Activated CD4-positive, alpha-beta T cell treated with anti-CD3 and anti-CD28 coated beads for 4 hours (primary cell): Measurements from ENCODE around the gene RBP3.

Source experiments
- DNase-seq, 2 donors: peaks; one replicate each; pipeline ENCODE4 v3.0.0-alpha.2; 2020

The RBP3 gene

DNA sequence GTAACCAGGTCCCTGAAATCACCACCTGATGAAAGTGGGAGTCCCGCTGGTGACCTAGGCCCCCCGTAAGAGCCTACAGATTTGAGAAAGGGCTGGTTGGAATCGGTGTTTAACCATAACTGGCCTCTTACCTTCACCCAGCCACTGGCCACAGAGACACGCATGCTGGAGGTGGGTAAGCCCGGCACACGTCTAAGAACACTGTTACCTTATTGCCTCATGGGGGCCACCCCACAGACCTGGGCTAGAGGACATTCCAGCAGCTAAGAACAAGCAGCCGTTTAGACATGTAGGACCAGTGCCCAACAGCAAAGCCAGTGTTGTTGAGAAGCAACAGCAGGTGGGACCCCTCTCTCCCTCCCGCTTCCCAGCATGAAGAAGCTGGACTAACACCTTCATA is 28.4 kb upstream of the RBP3 start:
- no peak for DNase-seq

DNA sequence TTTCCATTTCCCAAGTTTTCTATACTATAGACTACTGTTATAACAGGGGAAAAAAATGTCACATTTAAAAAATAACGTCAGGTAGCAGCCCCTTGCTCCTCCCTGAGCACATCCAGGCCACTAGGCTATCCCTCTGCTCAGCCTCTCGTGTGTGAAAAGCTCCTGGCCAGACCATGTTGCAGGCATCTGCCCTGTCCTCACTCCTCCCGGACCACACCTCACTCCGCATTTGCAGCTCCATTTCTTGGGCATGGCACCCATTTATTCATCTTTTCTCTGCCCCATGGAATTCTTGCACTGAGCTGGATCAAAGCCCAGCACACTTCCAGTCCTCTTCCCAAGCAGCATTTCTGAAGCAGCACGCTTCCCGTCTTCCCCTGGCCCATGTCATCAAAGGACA is 27.4 kb upstream of the RBP3 start:
- DNase-seq: no peak

DNA sequence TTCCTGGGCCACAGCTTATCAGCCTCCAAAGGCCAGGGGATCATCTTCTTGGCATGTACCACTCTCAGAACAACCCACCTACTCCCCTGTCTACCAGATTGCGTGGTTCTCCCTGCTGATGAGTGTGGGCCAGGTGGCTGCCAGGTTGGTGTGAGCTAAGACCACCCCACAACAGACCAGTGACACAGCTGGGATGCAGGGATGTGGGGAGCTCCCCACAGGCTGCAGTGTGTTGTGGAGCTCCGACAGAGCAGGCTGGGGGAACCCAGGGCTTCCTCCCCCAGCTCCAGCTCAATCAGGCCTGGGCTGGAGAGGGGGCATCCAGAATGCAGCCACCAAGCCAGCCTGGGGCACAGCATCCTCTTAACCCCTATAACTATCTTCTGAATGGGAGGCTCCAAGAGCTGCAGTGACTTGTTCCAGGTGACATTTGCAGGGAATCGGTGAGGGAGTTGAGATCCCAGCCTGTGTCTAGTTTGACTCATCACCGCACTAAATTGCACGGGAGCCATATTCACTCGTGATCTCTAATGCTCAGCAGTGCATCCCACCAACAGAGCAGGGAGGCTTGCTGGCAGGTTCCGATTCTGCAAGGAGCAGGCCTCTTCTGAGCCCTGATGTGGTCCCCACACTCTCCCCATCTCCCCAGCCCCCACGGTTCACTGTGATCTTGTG is 26.5 kb upstream of the RBP3 start:
- DNase-seq: no peak

DNA sequence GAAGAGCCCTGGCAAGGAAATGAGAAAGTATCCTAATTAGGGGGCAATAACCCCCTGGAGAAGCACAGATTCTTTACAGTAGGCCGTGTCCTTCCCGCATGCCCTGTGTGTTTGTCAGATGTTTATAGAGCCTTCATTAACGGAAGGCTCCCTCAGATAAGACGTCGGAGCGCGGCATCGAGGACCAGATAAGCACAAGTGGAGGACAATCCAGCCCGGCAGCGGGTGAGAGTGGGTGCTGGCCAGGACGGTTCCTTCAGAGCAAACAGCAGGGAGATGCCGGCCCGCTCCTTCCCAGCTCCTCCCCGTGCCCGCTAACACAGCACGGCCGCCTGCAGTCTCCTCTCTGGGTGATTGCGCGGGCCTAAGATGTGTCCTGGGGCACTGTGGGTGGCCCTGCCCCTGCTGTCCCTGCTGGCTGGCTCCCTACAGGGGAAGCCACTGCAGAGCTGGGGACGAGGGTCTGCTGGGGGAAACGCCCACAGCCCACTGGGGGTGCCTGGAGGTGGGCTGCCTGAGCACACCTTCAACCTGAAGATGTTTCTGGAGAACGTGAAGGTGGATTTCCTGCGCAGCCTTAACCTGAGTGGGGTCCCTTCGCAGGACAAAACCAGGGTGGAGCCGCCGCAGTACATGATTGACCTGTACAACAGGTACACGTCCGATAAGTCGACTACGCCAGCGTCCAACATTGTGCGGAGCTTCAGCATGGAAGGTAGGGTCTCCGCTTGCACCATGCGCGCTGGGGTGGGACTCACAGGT is 25.7 kb upstream of the RBP3 start, which contains the start of gene GDF2:
Gene GDF2 (plus strand): TSS at position 155 of the 762 bp plus-strand sequence. CDS start 215 bp downstream, at position 370.
- DNase-seq: no peak

DNA sequence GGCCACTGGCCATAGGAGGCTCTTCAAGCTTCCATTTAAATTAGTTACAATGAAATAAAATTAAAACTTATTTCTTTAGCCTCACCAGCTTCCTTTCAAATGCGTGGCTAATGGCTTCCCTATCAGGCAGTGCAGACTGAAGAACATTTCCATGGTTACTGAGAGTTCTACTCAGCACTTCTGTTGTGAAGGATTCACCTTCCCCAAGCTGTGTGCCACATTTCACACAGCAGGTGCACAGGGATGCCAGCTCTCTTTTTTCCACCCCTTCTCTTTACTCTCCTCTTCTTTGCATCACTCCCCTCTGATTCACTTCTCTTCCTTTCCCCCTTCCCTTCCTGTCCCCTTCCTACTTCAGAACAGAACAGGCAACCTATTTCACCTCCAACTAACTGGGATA is 25.1 kb upstream of the RBP3 start:
- DNase-seq: no peak

DNA sequence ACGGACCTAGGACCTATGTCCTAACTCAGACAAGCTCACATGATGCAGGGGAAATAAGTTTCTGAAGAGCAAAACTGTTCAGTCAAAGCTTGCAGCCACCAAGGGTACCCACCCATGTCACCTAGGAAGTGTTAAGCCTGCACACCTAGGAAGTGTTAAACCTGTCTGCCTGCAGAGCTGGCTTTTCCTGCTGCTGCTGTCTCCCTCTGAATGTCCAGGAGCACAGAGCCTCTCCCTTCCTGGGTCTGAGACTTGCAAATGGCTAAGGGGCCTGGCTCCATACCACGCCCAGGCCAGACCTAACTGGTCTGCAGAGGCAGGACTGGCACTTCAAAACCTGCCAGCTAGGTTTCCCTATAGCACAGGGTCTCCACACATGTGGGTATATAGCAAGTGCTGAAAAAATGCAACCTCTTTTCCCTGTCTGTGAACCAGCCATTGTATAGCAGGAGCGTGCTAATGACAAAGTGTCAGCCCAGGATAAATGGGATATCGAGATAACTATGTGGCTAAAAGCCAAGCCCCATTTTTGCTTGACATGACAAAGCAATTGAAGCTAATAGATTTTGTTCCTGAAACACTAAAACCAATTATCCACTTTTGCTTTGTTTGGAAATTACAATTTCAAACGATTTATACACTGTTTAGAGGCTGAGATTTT is 24.4 kb upstream of the RBP3 start:
- DNase-seq: no peak

DNA sequence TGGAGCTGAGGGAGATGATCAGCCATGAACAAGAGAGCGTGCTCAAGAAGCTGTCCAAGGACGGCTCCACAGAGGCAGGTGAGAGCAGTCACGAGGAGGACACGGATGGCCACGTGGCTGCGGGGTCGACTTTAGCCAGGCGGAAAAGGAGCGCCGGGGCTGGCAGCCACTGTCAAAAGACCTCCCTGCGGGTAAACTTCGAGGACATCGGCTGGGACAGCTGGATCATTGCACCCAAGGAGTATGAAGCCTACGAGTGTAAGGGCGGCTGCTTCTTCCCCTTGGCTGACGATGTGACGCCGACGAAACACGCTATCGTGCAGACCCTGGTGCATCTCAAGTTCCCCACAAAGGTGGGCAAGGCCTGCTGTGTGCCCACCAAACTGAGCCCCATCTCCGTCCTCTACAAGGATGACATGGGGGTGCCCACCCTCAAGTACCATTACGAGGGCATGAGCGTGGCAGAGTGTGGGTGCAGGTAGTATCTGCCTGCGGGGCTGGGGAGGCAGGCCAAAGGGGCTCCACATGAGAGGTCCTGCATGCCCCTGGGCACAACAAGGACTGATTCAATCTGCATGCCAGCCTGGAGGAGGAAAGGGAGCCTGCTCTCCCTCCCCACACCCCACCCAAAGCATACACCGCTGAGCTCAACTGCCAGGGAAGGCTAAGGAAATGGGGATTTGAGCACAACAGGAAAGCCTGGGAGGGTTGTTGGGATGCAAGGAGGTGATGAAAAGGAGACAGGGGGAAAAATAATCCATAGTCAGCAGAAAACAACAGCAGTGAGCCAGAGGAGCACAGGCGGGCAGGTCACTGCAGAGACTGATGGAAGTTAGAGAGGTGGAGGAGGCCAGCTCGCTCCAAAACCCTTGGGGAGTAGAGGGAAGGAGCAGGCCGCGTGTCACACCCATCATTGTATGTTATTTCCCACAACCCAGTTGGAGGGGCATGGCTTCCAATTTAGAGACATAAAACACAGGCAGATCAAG is 22.6 kb upstream of the RBP3 start:
- no peak for DNase-seq

DNA sequence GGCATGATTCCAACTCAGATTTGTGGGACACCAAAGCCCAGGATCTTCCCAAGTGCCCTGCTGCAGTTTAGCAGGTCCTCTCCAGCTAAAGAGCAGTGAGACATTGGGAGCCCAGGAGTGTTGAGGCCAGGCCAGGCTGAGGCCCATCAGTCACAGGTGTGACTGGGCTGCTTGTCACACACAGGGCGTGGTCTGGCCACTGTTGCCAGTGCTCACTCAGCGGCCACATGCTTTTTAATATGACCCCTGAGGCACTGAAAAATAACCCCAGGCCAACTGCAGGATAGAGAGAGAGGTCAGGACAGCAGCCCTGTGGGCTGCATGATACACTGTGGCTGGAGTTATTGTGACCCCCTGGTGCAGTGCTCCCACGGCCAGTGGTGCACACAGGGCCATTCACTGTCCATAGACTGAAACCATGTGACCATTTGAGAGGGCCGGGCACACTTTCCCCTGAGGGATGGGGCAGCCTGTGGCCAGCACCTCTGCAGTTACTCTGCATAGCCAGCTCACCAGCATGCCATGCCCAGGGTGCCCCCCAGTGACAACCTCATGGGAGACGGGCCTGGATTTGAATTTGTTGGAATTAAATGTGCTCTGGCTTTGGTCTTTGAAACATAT is 21.7 kb upstream of the RBP3 start:
- no peak for DNase-seq

DNA sequence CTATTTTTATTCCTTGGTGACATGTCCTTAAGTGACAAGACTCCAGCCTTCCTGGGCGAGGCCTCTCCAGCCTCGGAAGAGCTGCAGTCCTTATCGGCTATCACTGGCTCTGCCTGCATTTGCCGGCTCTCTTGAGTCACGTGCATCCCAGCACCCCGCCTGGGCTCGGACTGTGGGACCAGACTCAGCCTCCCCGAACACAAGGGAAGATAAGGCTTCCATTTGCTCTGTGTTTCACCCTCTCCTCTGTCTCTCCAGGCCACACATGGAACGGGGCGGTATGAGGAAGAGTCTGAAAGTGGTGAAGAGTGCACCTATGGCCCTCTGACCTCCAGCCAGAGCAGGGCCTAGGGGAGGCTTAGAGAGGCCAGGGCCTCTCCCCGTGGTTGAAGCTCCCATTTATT is 21.2 kb upstream of the RBP3 start:
- no peak for DNase-seq

DNA sequence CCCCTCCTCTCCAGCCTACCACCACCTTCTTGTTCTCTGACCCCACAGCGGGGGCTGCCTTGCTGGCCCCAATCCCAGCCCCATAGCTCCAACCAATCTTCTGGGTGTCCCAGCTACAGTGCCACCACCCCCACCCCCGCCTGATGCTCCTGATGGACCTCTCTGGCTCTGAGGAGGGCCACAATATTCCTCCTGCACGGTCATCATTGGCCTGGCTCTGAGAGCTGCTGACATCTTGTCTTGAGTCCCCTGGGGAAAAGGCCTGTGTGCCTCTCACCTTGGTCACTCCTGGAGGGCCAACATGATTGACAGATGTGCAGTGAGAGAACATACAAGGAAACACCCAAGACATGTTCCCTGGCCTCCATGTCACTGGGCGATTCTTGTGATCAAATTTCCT is 18.3 kb upstream of the RBP3 start:
- DNase-seq: no peak

DNA sequence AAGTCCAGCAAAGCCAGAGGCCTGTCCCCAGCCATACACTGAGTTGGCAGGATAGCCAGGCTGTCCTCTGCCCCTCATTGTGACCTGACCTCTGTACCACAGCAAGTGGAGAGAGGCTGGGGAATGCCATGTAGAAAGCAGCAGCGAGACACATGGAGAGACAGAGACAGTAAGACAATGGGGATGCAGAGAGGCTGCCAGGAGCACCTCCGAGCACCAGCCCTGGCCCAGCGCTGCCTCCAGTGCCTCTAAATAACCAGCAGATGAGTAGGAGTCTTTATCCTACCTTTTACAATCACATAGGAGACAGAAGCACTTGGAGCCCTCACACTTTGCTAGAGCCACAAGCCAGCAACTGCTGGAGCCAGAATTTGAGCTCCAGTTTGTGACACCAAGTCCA is 17.8 kb upstream of the RBP3 start:
- no peak for DNase-seq

DNA sequence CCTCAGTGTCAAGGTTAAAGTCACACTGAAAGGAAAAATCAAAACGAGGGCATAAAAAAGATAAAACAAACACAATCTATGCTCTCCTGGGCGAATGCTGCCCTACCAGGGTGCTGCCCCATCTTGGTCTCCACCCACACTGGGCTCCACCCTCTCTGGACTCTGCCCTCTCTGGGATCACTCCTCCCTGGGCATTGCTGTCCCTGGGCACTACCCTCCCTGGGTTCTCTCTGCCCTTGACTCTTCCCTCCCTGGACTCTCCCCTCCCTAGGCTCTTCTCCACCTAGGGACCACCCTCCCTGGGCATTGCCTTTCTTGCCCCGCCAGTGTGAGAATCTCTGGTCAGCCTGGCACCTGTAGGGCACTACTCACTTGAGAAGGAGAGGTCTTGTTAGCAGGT is 17.4 kb upstream of the RBP3 start:
- DNase-seq: no peak

DNA sequence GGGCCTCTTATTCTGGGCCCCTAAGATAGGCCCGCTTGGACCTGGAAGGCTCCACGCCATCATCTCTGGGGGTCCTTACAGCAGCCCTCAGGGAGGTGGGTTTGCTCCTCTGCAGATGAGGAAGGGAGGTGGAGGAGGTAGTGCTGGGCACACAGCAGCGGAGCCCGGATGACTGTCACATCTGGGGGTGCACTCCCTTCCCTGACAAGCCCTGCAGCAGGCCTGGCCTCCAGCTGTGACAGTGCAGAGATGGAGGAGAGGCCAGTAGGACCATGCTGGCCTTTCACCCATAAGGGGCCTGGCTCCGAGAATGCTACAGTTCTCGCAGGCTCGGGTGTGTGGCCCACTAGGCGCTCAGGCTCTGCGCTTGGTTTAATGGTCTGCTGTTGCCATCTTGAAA is 16.7 kb upstream of the RBP3 start:
- DNase-seq: no peak

DNA sequence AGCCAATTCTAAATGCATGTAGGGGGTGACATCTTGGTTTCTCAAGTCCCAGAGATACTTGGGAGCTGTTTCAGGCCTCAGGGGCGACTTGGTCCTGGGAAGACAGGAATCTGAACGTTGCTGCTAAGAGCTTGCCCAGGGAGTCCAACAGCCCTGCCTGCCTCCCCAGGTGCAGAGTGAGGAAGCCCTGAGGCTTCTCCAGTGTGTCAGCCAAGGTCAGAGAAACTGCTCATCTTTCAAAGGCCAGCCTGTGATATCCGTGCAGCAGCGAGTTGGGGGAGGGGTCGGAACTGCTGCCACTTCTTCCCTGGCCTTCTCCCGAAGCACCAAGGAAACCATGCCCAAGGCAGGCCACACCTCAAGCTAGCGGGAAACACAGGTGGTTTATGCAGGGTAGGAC is 16.2 kb upstream of the RBP3 start:
- no peak for DNase-seq

DNA sequence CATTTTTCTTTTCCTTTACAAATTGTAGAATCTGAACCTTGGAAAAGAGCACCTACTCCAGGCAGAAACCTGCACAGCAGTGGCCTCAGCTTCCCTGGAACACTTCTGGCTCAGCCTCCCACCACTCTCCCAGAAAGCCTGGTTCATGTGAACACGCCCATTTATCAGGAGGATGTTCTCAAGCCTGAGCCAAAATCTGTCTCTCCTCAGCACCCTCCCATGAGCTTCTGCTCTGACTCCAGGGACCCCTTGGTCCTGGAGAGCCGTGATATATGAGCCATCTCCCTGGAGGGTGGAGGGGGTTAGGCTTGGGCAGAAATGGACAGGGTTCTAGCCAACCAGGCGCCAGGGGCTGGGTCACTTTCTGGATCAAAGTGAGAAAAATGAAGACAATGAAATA is 15.8 kb upstream of the RBP3 start:
- DNase-seq: no peak

DNA sequence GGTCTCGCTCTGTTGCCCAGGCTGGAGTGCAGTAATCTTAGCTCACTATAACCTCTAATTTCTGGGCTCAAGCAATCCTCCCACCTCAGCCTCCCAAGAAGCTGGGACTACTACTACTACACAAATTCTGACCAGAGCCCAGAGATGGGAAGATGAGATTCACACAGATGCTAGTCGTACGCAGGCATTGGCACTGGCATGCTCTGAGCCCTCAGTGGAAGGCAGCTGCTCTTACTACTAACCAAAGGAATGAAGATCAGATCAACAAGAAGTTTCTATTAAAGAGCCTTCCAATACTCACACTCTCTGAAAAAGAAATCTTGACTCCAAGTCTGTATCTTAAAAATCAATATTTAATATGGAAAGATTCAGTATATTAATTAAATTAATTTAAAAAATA is 15.2 kb upstream of the RBP3 start:
- no peak for DNase-seq

DNA sequence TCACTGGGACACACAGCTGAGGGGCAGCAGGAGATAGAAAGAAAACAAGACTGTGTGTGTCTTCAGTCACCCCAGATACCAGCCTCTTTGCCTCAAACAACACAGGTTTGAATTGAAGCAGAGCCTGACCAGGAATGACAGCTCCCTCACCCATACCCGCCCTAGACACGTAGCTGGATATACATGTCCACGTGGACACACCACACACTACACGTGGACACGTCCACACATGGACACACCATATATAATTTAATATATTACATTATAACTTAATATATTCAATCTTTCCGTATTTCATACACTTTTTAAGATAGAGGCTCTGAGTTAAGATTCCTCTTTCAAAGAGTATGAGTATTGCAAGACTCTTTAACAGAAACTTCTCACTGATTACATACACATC is 14.6 kb upstream of the RBP3 start:
- DNase-seq: no peak

DNA sequence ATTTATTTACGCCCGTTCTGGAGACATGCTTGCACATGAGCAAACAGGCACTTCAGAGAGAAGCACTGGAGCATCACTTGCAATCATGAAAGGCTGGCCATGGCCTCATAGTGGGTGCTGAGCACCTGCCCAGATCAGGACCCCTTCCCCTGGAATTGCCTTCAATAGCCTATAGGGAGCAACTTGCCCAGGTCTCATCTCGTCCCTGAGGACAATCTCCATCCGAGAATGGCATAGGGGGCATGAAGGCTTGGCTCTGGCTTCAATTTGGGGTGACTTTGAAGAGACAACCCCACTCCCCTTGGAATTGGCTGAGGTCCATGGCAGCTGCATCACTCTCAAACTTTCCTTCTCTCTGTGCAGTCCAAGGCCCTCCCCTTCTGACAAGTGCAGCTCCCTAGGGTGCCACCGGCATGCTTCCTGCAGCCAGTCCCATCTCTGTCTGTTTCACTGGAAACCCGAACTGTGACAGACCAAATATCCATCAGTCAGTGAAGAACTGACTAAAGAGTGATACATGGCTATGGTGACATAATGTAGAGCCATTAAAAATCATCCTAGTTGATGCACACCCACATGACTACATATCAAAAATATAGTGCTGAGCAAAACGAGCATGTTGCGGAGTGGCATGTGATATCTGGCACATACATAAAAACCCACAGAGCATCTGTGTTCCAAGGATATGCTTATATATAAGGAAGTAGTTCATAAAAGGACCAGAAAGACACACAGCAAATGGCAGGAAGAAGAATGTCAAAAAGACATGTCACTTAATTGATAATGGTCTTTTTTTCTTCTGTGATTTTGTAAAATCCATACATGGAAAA is 13.5 kb upstream of the RBP3 start:
- DNase-seq: no peak

DNA sequence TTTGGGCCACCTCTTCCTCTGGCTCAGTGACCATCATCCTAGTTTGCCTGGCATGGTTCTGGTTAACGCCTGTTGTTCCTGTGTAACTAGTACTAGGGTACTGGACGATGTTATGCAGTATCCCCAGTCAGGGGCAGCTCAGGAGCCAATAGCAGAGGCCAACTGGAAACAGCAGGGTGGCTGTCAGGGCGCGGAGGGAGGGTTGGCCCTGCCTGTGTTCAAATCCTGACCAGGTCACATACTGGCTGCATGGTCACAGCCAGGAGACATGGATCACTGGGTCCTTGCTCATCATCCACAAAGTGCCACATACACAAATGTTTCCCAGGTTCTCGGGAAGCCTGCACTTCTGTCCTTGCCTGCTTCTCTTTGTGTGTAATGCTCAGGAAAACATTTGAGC is 12.3 kb upstream of the RBP3 start:
- DNase-seq: no peak

DNA sequence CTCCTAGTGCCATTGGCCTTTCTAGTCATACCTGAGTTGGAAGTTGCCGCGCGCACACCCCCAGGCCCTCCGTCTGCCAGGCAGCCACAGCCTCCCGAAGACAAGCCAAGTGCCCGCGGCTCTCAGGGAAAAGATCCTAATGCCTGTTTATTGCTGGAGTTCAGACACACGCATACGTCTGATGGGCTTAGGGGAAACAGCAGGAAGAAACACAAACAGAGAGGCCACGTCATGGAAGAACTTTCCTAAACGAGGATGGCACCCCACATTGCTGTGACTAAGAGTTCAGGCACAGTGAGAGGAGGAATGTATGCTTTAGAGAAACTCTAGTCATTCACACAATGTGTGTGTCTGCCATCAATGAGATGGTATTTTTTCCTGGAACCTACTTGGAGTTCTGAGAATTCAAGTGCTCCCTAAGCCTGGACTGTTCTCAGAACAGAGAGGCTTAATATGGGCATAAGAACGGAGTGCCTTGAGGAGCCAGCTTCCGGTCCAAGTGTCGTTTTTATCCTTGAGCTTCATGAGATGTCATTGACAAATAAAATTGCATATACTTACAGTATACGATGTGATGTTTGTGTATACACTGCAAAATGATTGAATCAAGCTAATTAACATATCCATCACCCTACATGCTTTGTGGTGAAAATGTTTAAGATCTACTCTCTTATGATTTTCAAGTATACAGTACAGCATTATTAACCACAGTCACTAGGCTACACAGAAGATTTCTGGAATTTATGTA is 11.6 kb upstream of the RBP3 start:
- no peak for DNase-seq

DNA sequence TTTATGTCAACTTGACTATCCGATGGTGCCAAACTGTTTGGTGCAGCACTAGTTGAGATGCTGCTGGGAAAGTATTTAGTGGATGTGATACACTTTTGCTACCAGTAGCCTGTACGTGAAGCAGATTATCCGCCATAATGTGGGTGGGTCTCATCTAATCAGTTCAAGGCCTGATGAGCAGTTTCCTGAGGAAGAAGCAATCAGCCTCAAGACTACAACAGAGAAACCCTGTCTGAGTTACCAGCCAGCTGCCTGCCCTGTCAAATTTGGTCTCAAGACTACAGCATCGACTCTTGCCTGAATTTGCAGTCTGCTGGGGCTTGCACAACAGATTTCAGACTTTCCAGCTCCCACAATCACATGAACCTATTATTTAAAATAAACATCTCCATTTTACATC is 10.9 kb upstream of the RBP3 start:
- no peak for DNase-seq
